ENCODE measurements around the gene GINS2.
A peak's percentile ranks its signal among the peaks of the same experiment; 100 is the strongest.

GINS2 gene

GRCh38 chr16:85651629-85652430, 36.9 kb downstream of the GINS2 start:
- DNase-seq = no peak

GRCh38 chr16:85650844-85651628, 37.7 kb downstream of the GINS2 start:
- DNase-seq = no peak

- DNase-seq = no peak
These were observed 38.5 kb downstream of the GINS2 start for GRCh38 chr16:85650135-85650843.

- DNase-seq = peak; percentile 91
These were observed 39.2 kb downstream of the GINS2 start for GRCh38 chr16:85649411-85650134.

GRCh38 chr16:85648805-85649204, 39.9 kb downstream of the GINS2 start:
- no peak for DNase-seq

DNA sequence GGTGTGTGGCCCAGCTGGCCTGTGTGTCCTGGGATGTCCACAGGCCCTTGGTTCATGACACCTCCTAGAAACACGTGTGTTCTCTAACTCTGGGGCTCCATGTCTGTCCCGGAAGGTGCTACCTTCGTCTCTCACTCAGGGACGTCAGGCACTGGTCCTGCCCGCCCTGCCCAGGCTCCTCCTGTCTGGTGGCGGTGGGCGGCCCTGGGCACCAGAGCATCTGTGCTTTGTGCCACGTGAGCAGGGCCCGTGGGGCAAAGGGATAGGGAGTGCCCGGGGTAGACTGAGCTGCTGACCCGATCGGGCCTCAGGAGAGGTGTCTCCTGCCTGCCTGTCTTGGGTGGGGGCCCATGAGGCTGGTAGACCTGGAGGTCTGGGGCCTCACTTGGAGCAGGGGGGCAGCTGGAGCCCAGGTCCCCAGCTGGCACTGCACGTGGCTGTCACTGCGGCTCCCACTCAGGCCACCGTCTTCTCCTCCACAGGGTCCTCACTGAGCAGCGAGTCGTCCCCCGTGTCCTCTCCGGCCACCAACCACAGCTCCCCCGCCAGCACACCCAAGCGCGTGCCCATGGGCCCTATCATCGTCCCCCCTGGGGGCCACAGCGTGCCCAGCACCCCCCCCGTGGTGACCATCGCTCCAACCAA, 40.6 kb downstream of the GINS2 start:
- DNase-seq = no peak

DNA sequence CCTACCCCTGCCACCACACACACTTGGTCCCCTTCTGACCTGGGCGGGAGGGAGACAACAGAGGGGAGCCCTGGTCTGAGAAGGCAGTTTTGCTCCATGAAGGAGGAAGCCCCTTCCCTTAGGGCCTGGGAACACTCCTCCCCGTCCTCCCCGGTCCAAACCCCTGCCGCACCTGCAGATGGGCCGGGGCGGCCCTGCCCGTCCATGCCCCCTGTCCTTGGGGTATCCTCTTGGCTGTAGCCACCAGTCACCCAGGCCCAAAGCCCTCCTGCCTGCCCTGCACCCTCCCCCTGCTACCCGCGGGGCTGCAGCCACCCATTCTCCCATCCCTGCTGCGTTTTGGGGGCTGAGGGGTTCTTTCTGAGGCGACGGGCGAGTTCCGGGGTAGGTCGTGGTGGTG, 41.8 kb downstream of the GINS2 start:
- DNase-seq = no peak

- no peak for DNase-seq
These were observed 42.3 kb downstream of the GINS2 start for GRCh38 chr16:85646358-85646907.

DNA sequence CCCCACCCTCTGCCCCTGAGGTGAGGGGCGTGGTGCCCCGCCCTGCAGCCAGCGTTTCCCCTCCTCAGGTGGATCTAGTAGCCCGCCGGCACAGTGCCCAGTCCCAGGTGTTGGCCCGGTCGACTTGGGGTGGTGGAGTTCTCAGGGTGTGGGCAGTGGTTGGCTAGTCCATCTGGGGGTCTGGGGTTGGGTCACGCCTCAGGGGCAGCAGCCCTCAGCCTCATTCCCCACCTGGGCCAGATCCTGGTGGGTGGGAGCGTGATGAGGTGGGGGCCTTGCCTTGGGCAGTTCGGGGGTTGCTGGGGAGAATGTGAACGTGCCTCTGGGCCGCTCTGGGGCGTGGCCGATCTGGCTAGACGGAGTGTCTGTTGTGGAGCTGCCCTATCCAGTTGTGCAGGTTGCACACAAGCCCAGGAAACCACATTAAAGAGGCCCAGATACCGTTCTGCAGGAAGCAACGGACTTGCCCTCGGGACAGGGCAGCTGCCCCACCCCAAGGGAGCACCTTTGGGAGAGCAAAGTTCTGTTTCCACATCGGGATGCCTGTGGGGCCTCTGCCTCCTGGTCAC, 43.6 kb downstream of the GINS2 start:
- no peak for DNase-seq

GRCh38 chr16:85644093-85644712, 44.6 kb downstream of the GINS2 start:
- no peak for DNase-seq

DNA sequence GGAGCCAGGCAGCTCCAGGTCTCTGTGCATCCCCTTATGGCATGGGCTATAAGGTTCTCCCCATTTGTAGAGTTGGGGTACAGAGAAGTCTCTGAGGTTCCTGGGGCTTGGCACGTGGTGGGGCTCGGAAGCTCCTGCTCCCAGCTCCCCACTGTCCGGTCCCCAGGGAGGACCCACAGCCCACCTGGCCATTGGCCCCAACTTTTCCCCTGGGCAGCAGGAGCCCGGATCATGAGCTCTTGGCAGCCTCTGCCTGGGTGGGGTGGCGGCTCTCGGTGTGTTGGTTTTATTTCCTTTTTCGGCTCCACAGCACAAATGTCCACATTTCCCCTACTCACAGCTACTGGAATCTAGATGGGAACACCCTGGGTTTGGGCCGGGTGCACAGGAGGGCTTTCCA, 45.1 kb downstream of the GINS2 start:
- DNase-seq = no peak

DNA sequence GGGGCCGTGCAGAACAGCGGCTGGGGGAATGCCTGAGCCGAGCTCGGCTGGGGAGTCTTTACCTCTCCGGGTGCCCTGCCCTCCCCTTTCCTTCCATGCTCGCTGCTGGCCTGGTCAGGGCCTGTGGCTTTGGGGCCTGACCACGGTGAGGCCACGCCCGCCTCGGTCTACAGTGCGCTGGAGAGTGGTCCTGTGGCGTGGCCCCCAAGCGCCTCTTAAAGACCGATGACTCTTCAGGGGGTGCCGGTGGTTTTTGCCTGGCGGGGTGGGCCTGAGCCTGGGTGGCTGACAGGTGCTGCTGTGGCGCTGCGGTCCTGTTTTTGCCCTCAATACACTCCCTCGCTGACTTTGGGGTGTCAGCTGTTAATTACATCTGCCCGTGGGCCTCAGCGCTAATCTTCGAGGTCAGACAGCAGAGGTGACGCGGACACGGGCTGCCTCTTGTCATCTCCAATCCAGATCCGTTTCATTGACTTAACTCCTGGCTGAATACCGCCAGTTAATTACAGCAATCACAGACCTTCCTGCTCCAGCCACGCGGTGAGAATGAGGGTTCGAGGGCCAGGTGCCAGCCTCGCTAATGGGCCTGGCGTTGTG, 45.9 kb downstream of the GINS2 start:
- DNase-seq = peak; percentile 59

- no peak for DNase-seq
These were observed 47.0 kb downstream of the GINS2 start for GRCh38 chr16:85641776-85642176.

DNA sequence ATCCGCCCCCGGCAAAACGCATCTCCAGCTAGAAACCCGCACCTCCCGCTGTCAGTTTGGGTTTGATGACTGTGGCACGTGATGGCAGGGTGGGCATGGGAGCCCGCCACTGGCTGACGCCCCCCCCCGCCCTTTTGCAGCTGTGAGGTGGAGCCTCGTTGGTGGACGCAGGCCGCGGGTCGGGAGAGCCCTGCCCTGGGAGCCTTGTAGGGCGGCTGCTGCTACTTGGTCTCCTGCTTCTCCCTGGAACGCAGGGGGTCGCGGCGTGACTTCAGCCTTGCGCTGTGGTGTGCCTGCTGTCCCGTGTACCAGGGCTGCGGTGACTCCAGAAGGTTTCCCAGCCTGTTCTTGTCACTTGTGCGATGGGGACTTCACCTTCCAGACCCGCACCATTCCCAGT, 47.4 kb downstream of the GINS2 start:
- no peak for DNase-seq

DNA sequence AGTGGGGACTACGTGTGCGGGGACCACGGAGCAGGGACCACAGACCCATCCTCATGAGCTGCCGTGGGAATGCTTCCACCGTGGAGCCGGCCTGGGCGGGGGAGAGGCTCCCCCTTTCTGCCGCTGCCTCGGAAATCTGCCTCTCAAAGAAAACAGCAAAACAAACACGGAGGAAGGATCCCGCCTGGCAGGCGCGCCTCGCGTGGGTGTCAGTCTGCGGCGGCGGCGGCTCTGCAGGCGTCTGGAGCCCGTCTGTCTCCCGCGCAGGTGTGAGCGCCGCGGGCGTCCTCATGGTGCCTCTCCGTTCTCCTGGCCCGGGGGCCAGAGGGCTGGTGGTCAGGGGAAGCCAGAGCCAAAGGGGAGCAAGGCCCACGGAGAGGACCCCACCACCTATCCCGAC, 48.2 kb downstream of the GINS2 start:
- DNase-seq = no peak

- no peak for DNase-seq
These were observed 48.5 kb downstream of the GINS2 start for GRCh38 chr16:85640254-85640558.

- DNase-seq = no peak
These were observed 49.1 kb downstream of the GINS2 start for GRCh38 chr16:85639529-85640253.

GRCh38 chr16:85638695-85639409, 49.9 kb downstream of the GINS2 start:
- DNase-seq = no peak

DNA sequence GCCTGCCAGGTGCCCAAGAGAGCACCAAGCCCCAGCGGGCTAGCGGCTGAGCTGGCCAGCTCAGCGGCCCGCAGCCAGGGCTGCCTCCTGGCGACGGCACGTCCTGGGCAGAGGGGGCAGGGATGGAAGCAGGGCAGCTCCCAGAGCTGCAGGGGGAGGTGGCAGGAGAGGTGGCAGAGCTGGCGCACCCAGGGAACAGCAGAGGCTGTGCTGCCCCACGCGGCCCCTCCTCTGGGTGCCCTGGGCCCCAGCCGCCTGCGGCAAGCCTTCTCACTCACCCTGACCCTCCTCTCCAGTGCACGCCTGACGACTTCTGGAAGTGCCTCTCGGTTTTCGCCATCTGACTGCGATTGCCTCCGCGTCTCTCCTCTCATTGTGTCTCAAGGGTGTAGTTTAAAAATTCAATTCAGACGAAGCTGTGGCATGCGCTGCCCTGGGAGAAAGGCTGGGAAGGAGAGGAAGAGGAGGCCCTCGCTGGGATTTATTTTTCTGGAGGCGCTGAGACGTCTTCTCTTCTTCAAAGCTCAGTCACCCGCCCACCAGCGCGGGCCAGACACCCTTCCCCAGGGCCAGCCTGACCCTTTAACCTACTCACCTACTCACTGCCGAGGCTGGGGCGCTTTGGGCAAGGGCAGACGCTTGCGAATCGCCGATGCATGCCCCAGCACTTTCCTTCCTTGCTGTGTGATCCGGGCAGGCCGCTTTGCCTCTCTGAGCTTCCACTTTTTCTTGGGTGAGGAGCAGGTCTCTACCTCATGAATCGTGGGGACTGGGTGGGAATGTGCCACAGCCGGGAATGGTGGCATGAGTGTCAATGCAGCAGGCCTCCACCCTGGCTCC, 50.7 kb downstream of the GINS2 start:
- DNase-seq = no peak
